ENCODE results near the gene HLA-DOA.

Gene HLA-DOA

DNA sequence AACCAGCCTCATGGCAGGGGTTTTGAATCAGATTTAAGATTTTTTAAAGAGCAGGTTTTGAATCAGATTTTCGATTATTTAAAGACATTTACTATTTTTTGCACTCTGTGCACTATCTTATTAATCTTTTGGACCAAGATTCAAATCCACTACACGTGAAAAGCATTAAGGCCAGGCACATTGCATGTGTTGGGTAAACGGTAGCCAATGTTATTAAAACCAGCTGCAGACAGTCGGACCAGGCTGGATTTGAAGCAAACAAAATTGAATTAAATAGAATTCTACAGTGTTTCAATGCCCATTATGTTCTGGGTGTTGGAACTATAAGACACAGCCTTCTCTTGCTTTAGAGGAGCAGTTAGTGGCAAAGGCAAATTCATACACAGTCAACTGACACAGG lies 7.7 kb downstream of the HLA-DOA start:
- no peak overlapping the region for H3K4me3 Mint-ChIP-seq
- ATAC-seq (replicated peaks) (no peak), DNase-seq (no peak)
- H3K9me3 Mint-ChIP-seq = no peaks in the 10 kb centered on the region
- peaks cover 24 to 34% of the 10 kb centered on the region in 2 donors for H3K4me1 Mint-ChIP-seq
- H3K27me3 Mint-ChIP-seq = no peaks in the 10 kb centered on the region
- peaks cover 14 to 24% of the 10 kb centered on the region in 2 donors for H3K36me3 Mint-ChIP-seq
- peak overlapping the region; percentile 47 for H3K27ac Mint-ChIP-seq

DNA sequence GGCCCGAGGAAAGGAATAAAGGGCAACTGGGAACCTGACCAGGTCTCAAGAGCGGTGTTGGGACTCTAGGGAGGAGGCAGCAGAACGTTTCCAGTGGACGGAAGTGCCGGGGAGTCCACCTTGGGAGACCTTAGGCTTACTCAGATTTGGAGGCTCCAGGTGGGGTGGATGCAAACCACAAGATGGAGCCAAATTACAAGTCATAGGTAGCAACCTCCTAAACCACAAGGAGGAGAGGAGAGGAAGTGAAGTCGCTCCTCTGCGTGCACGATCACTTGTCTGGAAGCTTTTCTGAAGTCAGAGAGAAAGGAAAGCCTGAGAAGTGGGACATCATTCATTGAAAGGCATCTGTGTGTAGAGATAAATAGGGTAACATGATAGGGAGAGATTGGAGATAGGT lies 9.3 kb downstream of the HLA-DOA start:
- DNase-seq = no peak
- Mint-ChIP-seq H3K27me3 (no peaks in the 10 kb centered on the region), H3K36me3 (peaks cover 2 to 11% of the 10 kb centered on the region in 2 donors), H3K4me3 (peak overlapping the region in 1 of 2 donors; percentile 64), H3K9me3 (no peaks in the 10 kb centered on the region), H3K27ac (peak overlapping the region; percentile 79), H3K4me1 (peaks cover 15 to 24% of the 10 kb centered on the region in 2 donors)
- ATAC-seq (replicated peaks) = peak; percentile 91 to 92

DNA sequence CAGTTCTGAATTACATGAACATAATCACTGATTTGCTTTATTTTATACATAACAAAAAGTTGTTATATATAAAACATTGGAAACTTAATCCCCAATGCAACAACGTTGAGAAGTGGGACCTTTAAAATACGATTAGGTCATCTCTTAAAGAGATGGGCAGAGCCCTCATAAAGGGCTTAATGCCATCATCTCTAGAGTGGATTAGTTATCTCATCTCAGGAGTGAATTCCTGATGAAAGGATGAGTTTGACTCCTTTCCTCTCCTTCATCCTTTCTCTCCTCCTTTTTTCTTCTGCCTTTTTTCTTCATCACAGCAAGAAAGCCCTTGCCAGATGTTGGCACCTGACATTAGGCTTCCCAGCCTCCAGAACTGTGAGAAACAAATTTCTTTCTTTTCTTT lies 13.9 kb downstream of the HLA-DOA start:
- H3K36me3 Mint-ChIP-seq = no peaks in the 10 kb centered on the region
- peaks cover 0 to 4% of the 10 kb centered on the region in 2 donors for H3K27me3 Mint-ChIP-seq
- no peak overlapping the region for H3K27ac Mint-ChIP-seq
- DNase-seq (no peak), ATAC-seq (replicated peaks) (no peak)
- no peak overlapping the region for H3K4me3 Mint-ChIP-seq
- peaks cover 11 to 24% of the 10 kb centered on the region in 2 donors for H3K4me1 Mint-ChIP-seq
- H3K9me3 Mint-ChIP-seq = no peaks in the 10 kb centered on the region

DNA sequence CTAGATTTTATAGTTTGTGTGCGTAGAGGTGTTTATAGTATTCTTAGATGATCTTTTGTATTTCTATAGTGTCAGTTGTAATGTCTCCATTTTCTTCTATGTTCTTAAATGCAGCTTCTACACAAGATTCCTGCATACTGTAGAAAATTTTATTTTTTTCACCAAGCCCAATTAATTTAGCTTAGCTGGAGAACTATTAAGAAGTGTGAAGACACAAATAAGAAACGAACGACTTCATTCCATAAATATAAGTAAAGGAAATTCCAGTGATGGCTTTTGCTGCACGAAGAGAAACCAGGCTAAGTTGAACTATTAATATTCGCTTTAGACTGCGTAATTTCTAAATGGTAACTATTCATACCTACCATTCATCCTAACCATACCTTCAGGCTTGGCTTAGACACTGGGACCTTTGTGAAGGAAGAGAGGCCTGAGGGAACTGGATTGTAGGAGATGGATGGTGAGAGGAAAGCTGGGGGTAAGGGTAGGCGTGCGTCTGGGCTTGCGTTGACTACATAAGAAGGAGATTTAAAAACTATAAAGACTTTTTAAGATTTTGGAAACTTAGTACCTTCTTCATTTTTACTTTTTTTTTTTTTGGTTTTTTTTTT lies 15.9 kb downstream of the HLA-DOA start:
- Mint-ChIP-seq H3K4me3 (no peak overlapping the region), H3K27ac (no peak overlapping the region), H3K9me3 (no peaks in the 10 kb centered on the region), H3K27me3 (peaks cover 0 to 4% of the 10 kb centered on the region in 2 donors), H3K36me3 (no peaks in the 10 kb centered on the region), H3K4me1 (peaks cover 4 to 19% of the 10 kb centered on the region in 2 donors)
- DNase-seq = no peak
- no peak for ATAC-seq (replicated peaks)

DNA sequence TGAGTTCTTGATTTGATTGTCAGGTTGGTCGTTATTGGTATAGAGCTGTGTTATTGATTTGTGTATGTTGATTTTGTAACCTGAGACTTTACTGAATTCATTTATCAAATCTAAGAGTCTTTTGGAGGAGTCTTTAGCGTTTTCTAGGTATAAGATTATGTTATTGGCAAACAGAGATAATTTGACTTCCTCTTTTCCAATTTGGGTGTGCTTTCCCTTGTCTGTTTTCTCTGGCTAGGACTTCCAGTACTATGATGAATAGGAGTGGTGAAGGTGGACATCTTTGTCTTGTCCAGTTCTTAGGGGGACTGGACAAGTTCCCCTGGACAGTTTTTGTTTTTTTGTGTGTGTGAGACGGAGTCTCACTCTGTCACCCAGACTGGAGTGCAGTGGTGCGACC lies 17.4 kb downstream of the HLA-DOA start:
- DNase-seq (no peak), ATAC-seq (replicated peaks) (no peak)
- Mint-ChIP-seq H3K27me3 (peaks cover 0 to 4% of the 10 kb centered on the region in 2 donors), H3K36me3 (no peaks in the 10 kb centered on the region), H3K27ac (no peak overlapping the region), H3K4me1 (peaks cover 10 to 24% of the 10 kb centered on the region in 2 donors), H3K4me3 (no peak overlapping the region), H3K9me3 (no peaks in the 10 kb centered on the region)

DNA sequence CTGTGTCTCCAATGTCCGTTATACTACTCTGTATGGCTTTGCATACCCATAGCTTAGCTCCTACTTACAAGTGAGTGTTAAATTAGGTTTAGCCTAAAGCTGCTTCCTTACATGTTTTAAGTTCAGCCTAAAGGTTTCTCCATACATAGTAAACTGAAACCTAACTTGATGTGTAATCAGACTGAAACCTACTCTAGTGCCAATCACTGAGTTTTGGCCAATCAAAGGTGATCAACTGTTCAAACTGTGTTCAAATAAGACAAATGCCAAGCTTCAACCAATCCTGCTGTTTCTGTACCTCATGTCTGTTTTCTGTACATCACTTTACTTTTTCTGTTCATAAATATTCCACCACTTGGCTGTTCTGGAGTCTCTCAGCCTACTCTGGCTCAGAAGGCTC lies 20.0 kb downstream of the HLA-DOA start:
- no peak for ATAC-seq (replicated peaks)
- DNase-seq = no peak
- no peak overlapping the region for H3K4me3 Mint-ChIP-seq

DNA sequence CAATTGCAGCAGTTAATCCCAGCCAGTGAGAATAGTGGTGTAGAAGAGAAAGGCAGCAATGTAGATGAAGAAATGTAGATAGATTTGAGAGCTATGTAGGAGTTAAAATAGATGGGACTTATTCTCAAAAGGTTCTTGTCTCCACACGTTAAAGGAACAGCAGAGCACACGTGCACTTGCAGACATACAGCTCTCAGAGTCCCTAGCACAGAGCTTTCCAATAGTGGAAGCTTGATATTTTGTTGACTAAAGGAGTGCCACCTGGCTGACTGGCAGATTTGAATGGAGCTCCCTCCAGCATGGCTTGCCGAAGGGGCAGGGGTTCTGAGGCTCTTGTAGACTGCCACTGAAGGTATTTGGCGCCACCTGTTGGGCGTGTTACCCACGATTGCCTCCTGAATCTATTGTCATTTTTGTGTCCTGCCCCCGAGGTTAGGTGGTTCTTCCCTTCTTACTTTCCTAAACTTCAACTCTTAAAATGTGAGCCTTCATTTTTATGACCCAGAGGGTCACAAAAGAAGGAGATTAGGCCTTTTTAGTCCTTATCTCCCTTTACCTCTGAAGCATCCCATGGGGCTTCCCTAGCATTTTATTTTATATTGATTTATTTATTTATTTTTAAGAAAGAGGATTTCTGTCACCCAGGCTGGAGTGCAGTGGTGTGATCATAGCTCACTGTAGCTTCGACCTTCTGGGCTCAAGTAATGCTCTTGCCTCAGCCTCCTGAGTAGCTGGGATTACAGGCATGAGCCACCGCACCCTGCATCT lies 24.6 kb downstream of the HLA-DOA start:
- peak; percentile 84 to 86 for ATAC-seq (replicated peaks)
- Mint-ChIP-seq H3K36me3 (peaks cover 20 to 25% of the 10 kb centered on the region in 2 donors), H3K27me3 (no peaks in the 10 kb centered on the region), H3K9me3 (no peaks in the 10 kb centered on the region), H3K27ac (peak overlapping the region; percentile 1), H3K4me1 (peaks cover 21 to 54% of the 10 kb centered on the region in 2 donors), H3K4me3 (no peak overlapping the region)
- DNase-seq = peak; percentile 71

More for the DNA sequence above, 20.0 kb downstream of the HLA-DOA start:
- Mint-ChIP-seq H3K36me3 (no peaks in the 10 kb centered on the region), H3K27me3 (peaks cover 0 to 4% of the 10 kb centered on the region in 2 donors), H3K4me1 (peaks cover 20 to 36% of the 10 kb centered on the region in 2 donors), H3K9me3 (no peaks in the 10 kb centered on the region), H3K27ac (no peak overlapping the region)

DNA sequence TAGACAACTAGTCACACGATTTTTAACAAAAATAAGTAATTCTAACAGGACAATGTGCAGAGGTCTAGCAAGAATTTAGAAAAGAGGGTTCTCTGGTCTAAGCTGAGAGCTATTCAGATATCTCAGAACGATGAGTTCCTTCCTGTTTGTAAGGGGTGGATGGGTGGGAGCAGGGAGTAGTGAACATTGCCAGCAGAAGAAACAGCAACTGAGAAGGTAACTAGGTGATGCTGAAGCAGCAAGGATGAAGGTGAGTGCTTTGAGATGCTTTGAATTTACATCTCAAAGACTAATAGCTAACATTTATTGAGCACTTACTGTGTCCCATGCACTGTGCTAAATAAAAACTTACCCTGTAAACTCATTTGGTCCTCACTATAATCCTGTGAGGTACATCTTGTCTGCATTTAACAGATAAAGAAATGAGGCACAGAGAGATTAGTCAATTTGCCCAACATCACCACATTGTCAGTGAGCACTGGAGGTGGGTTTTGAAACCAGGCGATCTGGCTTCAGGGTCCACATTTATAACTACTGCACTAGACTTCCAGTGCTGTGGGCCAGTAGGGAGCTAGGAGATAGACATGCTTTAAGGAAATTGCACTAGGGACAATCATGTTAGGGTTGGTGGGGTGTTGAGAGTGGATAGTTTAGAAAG lies 25.3 kb downstream of the HLA-DOA start:
- Mint-ChIP-seq H3K27me3 (no peaks in the 10 kb centered on the region), H3K4me3 (no peak overlapping the region), H3K9me3 (no peaks in the 10 kb centered on the region), H3K36me3 (peaks cover 25 to 32% of the 10 kb centered on the region in 2 donors), H3K4me1 (peaks cover 24 to 57% of the 10 kb centered on the region in 2 donors), H3K27ac (peak overlapping the region; percentile 1)
- no peak for DNase-seq
- ATAC-seq (replicated peaks) = peak; percentile 11 to 22

DNA sequence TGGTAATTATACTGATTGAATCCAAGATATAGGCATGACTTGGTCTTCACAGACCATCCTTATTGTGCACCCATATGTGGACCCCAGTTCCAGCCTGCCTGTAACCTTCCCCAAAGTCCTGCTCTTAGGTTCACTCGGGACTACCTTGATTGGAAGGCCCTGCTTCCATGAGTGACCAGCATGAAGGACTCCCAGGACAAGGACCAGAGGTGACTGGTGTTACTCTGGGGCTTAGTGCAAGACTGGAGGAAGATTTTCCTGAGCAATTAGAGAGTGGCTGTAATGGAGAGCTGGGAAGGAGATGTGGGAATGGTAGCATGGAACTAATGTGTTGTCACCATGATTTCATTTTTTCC lies 25.9 kb downstream of the HLA-DOA start:
- DNase-seq (no peak), ATAC-seq (replicated peaks) (no peak)
- no peaks in the 10 kb centered on the region for H3K9me3 Mint-ChIP-seq
- H3K4me1 Mint-ChIP-seq = peaks cover 24 to 62% of the 10 kb centered on the region in 2 donors
- H3K27ac Mint-ChIP-seq = no peak overlapping the region
- no peaks in the 10 kb centered on the region for H3K27me3 Mint-ChIP-seq
- peaks cover 31 to 38% of the 10 kb centered on the region in 2 donors for H3K36me3 Mint-ChIP-seq
- H3K4me3 Mint-ChIP-seq = no peak overlapping the region

DNA sequence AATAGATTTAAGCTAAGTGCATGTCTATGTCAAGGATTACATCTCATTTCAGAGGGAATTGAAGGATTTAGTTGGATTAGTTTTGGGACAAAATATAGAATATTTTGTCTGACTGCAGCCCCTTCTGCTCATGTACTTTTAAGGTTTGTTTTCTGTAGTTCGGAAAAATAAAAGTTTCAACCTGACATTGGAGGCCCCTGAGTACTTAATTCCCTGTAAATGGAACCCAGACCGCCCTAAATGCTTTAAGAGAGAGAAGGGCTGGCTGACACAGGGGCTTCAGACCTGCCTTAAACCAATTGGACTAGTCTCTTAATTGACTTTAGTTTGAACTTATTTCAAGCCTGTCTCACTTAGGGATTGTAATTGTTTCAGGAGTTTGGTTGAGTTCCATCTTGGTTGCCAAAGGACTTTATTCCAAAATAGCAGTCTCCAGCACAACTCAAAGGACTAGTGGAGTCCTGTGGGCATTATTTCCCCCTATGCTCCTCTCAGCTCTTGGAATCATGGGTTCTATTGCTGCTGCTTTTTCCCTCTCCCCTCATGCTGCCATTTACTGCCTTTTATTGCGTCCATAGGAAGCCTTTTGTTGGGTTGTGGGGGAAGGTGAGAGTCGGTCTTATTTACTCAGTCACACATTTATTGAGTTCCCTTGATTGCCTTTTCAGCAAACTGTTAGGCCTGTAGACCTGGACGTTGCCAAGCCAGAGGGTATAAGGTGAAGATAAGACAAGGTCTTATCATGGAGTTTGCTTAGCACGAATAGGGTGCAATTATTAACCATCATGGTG lies 26.5 kb downstream of the HLA-DOA start:
- H3K27me3 Mint-ChIP-seq = no peaks in the 10 kb centered on the region
- peak overlapping the region; percentile 83 for H3K27ac Mint-ChIP-seq
- peaks cover 22 to 62% of the 10 kb centered on the region in 2 donors for H3K4me1 Mint-ChIP-seq
- ATAC-seq (replicated peaks) = no peak
- peaks cover 35 to 43% of the 10 kb centered on the region in 2 donors for H3K36me3 Mint-ChIP-seq
- no peak overlapping the region for H3K4me3 Mint-ChIP-seq
- DNase-seq = no peak
- no peaks in the 10 kb centered on the region for H3K9me3 Mint-ChIP-seq

DNA sequence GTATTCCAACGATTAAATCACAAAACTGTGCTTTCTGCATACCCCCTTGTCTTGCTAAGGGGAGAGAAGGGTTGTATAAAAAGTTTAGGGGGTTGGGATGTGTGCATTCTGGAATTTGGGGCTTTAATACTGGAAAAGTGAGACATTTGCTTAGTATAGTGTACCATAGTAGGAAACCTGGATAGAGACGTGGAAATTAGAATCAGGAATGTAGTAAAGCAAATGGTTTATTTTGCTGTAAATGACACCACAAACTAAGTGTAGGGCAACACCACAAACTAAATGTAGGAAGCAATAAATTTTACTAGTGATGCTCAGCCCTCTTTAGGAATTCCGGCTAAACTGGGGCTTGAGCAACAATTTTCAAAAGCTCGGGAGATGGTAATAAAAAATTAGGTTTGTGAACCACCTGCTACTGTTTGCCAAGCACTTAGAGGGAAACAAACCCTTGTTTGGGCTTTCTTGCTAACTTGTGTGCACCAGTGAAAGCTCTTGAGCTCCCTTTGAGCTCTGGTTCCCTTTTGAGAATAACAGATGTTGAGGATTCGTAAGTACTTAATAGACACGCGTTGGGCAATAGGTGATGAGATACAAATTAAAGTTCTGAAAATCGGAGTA lies 27.2 kb downstream of the HLA-DOA start:
- DNase-seq (no peak), ATAC-seq (replicated peaks) (no peak)
- H3K36me3 Mint-ChIP-seq = peaks cover 42 to 50% of the 10 kb centered on the region in 2 donors
- H3K4me1 Mint-ChIP-seq = peaks cover 25 to 62% of the 10 kb centered on the region in 2 donors
- no peaks in the 10 kb centered on the region for H3K9me3 Mint-ChIP-seq
- H3K27ac Mint-ChIP-seq = peak overlapping the region; percentile 83
- H3K4me3 Mint-ChIP-seq = peak overlapping the region in 1 of 2 donors; percentile 48
- H3K27me3 Mint-ChIP-seq = no peaks in the 10 kb centered on the region

DNA sequence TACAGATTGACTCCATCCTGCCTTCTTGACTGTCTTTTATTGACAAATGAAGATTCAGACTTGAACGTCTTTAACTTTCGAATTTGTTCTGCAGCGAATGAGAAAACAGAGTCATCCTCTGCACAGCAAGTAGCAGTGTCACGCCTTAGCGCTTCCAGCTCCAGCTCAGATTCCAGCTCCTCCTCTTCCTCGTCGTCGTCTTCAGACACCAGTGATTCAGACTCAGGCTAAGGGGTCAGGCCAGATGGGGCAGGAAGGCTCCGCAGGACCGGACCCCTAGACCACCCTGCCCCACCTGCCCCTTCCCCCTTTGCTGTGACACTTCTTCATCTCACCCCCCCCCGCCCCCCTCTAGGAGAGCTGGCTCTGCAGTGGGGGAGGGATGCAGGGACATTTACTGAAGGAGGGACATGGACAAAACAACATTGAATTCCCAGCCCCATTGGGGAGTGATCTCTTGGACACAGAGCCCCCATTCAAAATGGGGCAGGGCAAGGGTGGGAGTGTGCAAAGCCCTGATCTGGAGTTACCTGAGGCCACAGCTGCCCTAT lies 28.8 kb downstream of the HLA-DOA start:
- H3K36me3 Mint-ChIP-seq = peaks cover 56 to 66% of the 10 kb centered on the region in 2 donors
- no peaks in the 10 kb centered on the region for H3K9me3 Mint-ChIP-seq
- H3K27ac Mint-ChIP-seq = peak overlapping the region; percentile 42
- H3K4me1 Mint-ChIP-seq = peaks cover 33 to 77% of the 10 kb centered on the region in 2 donors
- H3K27me3 Mint-ChIP-seq = no peaks in the 10 kb centered on the region
- ATAC-seq (replicated peaks) (no peak), DNase-seq (no peak)
- H3K4me3 Mint-ChIP-seq = peak overlapping the region in 1 of 2 donors; percentile 19

DNA sequence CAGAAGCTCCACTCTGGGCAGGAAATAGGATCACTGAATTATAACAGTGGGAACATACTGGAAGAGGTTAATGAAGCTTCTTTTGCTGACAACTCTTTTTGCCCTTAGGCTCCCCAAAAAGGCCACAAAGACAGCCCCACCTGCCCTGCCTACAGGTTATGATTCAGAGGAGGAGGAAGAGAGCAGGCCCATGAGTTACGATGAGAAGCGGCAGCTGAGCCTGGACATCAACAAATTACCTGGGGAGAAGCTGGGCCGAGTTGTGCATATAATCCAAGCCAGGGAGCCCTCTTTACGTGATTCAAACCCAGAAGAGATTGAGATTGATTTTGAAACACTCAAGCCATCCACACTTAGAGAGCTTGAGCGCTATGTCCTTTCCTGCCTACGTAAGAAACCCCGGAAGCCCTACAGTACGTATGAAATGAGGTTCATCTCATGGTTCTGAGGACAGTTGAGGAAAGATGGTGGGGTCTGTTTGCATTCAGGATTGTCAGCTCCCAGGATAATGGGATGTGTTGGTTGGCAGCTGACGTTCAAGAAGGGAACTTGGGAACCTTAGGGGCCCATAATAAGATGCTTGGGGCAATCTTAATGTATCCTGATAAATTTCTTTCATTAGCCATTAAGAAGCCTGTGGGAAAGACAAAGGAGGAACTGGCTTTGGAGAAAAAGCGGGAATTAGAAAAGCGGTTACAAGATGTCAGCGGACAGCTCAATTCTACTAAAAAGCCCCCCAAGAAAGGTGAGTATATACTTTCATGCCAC lies 29.5 kb downstream of the HLA-DOA start:
- no peak for DNase-seq
- Mint-ChIP-seq H3K4me3 (no peak overlapping the region), H3K27me3 (no peaks in the 10 kb centered on the region), H3K9me3 (no peaks in the 10 kb centered on the region), H3K36me3 (peaks cover 61 to 73% of the 10 kb centered on the region in 2 donors), H3K27ac (peak overlapping the region; percentile 84), H3K4me1 (peaks cover 32 to 77% of the 10 kb centered on the region in 2 donors)
- no peak for ATAC-seq (replicated peaks)

All from stimulated activated naive B cell treated with anti-CD40 and anti-IgM and Interleukin-4, amounts not matched to agents 10 μg/mL and 1 μg/mL and 100 μg/mL, for 72 hours (primary cell).